ENCODE results near the gene JMJD8.
"Not testable (repeated sequence)": the region's sequence is repeated elsewhere in the genome, so short reads cannot be mapped to it uniquely, and the experiment has no call there.

Gene JMJD8

DNA sequence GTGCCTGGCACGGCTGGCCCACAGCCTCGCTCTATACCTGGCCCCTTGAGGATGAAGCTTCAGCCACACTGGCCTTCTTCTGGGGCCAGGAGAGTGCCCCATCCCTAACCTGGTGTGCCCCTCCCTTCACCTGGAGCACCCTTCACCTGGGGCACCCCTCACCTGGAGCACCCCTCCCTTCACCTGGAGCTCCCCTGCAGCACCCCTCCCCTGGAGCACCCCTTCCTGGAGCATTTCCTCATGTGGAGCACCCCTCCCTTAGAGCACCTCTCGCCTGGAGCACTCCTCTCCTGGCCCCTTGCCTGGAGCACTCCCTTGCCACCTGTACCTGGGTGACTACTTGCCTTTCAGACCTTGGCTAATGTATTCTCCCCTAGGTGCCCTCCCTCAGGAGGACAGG lies 23.9 kb upstream of the JMJD8 start:
- no peak for DNase-seq

DNA sequence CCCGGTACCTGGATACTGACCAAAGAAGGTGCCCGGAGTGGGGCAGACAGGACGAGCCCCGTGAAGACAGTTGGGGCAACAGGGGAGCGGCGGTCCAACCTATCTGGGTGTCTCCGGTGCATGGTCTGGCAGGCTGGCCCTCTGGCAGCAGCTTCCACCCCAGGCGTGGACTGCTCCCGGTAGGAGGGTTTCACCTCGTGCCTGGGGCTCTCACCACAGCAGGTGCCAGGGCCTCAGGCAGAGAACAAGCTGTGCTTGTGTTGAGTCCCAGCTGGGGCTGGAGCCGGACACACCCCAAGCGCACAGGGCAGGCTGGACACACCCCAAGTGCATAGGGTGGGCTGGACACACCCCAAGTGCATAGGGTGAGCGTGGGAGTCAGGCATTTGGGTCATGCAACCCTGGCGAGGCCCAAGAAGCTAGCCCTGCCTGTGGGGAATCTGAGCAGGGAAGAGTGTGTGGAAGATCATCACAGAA lies 23.0 kb upstream of the JMJD8 start:
- DNase-seq, result no peak

DNA sequence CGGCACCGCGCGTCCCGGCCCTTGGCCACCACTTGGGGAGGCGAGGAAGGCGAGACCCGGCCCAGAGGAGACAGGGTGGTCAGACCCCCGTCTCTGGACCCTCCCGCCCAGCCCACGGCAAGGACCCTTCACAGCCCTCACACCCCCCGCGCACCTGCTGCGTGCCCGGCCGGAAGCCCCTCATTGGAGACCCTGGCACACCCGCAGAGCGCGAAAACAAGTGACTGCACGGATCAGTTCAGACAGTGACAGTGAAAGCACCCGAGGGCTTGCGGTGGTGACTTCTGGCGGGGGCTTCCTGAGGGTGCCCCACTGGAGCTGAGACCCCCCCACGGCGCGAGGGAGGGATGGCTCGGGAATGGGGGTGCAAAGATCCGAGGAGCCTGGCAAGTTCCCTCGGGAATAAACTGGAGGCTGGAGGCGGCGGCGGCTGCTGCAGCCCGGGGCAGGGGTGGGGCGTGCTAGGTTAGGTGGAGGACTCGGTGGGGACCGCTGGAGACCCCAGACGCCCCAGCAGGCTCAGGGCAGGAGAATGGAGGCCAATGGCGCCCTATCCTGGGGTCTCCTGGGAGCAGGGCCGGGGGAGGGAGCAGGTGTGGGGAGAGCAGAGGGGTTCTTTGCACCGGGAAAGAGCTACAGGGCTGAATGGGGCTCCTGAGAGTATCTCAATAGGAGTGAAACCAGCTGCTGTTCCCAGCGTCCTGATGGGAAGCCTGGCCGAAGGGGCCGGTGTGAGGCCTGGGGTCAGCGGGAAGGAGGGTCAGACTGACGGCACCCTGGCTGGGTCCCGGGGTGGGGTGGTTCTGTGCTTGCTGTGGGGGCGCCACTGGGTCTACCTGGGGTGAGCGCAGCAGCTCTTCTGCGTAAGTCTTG lies 22.3 kb upstream of the JMJD8 start:
- DNase-seq, result no peak

DNA sequence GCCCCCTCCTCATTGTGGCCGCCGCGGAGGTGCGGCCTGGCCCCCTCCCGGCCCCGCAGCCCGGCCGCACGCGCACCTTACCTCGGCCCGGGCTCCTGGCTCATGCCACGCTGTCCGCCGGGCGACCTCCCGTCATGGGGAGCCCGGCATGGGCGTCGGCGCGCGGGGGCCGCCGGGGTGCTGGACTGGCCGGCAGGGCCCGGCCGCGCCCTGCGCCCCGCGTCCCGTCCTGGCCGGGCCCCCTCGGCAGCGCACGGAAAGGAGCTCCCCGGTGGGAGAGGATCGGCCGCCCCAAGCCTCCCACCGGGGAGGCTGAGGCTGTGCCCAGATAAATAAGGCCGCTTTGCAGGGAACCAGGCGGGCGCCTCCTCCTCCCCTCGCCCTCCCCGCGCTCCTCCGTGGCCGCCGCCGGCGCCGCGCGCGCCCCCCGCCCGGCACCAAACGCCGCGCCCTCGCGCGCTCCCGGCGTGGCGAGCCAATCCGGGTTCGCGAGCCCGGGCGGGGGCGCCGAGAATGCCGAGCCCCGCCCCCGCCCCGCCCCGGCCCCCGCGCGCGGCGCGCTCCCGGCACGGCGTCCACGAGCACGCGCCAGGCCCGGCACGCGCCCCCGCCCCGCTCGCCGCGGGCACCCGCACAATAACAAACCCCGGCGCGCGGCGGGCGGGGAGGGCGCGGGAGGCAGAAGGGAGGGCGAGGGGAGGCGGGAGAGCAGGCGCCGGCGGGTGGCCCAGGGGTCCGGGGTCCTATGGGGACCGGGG lies 21.5 kb upstream of the JMJD8 start, which contains the start of gene FBXL16:
Gene FBXL16, minus strand, starts transcription at position 371 of the 758 bp plus-strand sequence. CDS start 8,396 bp downstream, outside the sequence.
- peak; percentile 43 for DNase-seq

DNA sequence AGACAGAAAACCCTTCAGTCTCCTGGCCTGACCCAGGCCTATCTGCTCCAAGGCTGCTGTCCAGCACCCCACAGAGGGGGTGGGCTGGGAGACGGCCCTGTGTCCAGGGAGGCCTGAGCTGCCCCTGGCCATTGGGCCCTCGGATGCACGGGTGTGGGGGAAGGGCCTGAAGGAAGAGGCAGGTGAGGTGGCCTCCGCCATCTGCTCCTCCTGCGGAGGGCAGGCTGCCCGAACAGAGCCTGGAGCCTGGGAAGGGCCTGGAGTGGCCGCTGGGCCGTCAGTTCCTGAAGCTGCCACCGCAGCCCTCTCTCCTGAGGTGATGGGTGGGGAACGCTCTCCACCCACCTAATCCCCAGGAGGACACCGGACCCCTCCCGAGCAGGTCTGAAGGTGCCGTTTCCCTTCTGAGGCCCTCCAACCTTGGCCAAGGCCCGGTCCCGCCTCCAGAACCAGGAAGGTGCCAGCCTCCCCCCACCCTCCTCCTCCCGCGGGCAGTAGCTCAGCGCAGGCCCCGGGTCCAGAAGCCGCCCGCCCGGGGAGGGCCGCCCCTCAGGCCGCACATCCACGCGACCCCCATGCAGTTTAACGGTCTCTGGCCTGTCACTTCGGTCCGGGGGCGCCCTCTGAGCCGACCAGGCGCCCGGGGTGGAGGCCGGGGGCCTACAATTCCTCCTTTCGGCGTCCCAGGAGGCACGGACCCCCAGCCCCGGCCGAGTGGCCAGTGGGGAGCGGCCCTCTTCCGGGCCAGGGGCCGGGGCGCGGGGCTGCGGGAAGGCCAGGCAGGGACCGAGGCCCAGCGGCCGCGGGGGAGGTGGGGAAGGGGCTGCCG lies 20.6 kb upstream of the JMJD8 start:
- DNase-seq, result no peak

DNA sequence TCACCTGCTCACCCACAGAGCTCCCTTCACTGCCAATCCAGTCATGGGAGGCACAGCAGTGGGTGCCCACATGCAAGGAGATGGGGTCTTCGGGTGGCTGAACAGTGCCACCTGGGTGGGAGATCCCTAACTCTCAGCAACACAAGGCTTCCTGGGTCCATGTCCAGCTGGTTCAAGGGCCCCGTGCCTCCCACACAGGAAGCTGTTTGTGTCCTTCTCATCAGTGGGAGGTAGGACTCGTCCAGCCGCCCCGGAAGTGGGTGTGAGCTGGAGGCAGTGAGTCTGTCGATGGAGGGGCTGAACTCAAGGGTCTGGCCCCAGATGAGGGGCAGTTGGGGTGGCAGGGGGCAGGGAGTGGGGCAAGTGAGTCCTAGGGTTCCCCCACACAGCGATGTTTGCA lies 19.9 kb upstream of the JMJD8 start:
- DNase-seq, result no peak

DNA sequence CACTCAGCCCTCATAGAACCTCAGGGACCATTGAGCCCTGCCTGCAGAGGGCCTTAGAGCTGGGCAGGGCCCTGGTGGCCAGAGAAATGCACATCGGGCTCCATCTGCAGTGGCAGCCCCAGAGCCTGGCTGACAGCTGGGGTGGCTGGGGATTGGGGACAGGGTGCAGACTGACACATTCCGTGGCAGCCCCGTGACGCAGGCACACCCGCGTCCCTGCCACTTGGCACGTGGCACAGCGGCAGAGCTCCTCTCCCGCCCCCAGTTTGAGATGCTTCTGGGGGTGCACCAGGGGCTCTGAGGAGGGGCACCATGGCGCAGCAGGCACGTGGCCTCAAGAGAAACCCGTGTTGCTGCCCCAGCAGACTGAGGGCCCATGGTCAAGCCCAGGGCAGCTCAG lies 19.3 kb upstream of the JMJD8 start:
- DNase-seq, result no peak

DNA sequence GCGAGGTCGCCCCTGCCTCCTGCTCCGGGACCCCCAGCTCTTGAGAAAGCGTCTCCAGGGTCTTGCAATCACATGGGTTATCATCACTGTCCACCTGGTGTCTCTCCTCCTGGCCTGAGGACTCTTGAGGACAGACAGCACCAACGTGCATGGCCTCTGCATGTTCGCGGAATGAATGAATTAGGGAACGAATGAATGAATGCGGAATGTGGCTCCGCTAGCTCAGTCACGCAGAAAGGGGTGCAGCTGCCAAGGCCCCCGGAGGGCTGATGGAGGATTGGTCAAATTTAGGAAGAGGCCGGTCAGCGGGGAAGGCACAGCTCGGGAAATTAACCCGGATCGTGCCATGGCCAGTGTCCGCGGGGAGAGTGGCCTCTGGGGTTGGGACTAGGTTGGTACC lies 18.2 kb upstream of the JMJD8 start:
- no peak for DNase-seq

DNA sequence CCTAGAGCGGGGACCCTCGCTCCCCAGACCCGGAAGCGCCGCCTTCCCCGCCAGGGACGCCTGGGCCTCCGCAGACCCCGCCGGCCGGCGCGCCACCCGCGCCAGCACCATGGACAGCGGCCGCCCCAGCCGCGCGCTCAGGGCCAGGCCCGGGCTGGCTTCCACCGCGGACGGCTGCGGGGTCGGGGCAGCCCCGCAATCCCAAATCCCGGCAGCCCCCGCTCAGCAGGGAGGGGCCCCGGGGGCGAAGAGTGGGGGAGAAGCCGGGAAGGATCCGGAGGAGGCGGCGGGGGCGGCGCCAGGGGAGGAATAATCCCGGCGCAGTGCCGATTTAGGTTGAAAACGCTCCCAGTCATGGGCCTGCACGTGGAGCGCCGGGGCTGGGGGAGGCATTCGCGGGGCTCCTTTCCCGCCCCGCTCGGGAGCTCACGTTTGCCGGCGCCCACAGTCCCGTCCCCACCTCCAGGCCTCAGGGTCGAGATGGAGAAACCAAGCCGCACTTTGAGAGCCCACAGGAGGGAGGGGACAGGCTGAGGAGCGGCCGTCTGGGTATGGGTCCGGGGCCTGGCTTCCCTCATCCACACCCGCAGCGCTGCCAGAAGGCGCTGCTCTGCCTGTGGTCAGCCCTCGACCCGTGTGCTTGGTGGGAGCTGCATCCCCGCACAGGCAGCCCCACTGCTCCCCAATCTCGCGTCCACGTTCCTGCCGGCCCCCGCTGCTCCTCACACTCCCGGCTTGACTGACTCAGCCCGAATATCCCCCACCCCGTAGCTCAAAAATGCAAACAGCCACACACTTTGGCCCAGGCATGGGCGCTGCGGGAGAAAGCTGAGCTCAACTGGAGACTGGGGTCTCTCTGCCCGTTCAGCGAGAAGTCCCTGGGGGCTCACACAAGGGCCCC lies 16.8 kb upstream of the JMJD8 start:
- DNase-seq, result no peak

DNA sequence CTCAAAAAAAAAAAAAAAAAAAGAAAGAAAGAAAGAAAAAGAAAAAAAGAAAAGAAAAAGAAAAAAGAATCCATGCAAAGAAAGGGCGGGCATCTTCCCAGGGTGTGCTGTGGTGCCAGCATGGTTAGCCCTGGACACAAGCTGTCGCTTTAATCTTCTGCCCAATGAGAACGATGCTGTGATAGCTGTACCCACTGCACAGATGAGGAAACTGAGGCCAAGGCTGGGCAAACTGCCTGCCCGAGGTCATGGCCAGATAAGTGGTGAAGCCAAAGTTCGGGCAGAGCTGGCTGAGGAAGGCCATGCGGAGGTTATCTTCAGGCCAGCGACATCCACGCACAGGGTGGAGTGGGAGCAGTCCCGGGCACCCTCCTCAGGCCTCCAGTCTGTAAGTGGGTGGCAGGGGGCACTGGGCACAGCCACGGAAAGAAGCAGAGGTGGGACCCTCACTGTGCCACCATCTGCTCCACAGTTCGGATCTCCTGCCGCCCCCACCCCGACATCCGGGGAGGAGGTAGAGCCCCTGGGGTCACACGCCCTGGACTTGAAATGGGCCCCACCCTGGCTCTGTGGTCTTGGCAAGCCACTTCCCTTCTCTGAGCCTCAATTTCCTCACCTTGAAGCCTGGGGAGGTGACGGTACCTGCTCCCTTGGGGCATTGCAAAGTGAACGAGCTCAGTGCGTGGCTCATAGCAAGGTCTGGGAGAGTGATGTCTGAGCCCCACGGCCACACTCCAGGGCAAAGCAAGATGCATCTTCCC lies 15.0 kb upstream of the JMJD8 start:
- no peak for DNase-seq

DNA sequence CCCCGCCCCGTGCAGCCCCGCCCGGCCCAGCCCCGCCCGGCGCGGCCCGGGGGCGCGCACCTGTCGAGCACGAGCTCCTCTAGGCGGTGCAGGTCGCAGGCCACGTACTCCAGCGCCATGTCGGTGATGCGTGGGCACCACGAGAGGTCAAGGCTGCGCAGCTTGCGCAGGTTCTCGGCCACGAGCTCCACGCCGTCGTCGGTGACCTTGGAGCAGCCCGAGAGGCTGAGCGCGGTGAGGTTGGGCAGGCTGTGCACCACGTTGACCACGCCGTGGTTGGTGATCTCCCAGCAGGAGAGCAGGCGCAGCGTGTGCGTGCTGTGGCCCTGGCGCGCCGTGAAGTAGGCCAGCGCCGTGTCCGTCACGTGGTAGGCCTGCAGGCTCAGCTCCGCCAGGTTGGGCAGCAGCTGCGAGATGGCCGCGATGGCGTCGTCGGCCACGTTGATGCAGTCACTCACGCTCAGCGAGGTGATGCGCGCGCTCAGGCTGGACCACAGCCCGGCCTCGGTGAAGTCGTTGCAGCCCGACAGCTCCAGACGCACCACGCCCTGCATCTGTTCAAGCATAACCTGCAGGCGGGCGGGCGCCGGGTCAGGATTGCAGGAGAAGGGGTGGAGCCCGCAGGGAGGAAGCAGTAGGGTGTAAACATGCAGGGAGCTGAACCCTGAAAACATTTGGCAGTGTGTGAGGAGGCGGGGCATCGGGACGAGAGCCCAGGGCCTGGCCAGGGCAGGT lies 11.4 kb upstream of the JMJD8 start:
- peak; percentile 24 for DNase-seq

DNA sequence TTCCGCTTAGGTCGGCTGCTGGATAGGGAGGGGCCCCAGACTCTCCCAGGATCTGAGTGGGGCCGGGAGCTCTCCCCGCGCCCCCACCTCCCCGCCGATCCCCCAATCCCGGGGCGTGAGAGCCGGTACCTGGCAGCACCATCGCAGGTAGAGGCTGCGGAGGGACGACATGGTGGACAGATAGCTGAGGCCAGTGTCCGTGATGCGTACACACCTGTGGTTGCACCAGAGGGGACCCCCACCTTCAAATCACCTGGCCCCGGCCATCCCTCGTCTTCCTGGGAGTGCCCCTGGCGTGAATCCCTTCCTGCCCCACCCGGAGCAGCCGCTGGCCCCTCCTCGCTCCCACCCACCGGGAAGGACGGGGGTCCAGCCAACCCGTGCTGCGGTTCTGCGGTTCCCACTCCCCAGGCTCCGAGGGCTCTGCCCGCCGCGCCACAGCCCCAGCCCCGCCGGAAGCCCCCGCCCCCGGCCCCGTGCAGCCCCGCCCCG lies 10.8 kb upstream of the JMJD8 start:
- no peak for DNase-seq

DNA sequence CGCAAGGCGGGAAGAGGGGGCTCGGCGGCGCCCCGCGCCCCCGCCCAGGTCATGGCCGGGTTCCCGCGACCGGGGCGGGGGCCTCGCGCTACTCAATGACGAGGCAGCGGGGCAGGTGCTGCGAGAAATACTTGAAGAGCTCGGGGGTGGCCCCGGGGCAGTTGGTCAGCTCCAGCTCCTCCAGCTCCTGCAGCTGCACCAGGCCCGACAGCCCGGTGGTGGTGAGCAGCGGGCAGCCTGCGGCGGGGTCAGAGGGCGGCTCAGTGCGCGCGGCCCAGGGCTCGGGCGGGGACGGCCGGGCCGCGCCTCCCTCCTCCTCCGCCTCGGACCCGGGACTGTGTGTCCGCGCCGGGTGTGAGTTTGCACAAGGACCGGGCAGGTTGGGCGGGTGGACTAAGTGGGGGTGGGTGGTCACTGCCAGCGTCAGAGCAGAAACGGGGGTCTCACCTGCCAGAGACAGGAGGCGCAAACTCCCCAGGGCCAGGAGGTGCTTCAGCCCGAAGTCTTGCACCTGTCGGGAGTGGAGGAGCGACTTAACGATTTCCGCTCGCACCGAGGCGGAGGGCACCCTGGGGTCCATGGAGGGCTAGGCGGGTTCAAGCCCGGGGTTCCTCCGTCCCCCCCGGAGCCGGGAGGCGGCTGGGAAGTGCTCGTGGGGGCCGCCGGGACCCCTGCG lies 10.2 kb upstream of the JMJD8 start:
- DNase-seq, result no peak

DNA sequence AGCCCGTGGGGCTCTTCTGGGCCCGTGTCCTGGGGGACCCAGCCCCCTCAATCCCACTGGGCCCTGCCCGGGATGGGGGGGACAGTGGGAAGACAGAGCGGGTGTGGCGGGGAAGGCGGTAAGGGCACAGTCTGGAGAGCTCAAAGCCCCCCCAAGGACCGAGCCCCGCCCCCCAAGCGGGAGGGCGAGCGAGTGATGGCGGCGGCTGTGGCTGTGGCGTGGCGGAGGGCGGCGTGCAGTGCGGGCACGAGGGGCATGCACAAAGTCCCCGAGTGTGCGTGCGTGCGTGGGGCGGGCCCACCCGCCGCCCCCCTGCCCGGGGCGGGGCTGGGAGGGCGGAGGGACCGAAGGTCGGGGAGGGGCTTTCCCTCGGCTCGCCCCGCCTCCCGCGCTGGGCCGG lies 9.6 kb upstream of the JMJD8 start:
- no peak for DNase-seq

DNA sequence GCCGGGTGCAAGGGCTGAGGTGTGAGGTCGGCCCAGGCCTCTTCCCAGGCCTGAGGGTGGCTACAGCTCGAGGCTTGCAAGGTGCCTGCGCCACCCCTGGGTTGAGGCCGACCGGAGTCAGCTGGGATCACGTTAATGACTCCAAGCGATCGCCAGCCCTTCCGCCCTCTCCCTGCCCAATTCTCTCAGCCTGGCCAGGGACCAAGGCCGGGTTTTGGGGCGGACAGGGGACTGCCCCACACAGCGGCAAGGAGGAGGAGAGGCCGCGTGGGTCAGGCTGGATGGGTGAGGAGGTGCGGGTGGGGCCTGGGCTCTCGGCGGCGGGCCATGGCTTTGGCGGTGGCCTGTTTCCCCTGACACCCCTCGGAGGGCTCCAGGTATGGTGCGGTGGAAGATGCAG lies 9.2 kb upstream of the JMJD8 start:
- no peak for DNase-seq

DNA sequence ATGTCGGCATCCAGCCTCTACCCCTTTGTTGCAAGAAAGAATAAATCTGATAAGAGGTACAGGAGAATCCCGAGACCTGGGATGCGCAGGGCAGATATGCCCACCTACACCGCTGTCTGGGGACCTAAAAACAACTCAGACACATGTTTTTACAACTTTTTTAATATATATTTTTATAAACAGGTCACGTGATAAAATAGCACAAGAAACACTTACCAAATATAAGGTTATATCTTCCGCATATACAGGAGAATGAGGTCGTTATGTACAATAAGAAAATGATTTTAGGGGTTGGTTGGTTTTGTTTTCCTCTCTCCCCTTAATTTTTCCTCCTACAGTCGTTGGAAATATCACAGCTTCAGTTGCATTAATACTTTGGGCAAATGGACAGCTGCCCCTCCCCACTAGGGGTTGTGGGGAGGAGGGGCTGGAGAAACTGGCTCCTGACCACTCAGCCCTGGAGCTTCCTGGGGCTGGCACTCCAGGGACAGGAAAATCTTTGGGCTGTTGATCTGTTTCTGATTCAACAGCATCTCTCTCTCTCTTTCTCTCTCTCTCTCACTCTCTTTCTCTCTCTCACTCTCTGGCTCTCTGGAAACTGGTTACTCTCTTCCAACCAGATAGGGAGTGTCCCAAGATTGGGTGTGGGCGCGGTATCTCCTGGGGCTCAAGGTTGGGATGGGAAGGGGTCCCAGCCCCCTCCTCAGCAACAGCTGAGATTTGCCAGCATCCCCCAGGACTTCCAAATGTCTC lies 8.4 kb upstream of the JMJD8 start:
- DNase-seq, result no peak

DNA sequence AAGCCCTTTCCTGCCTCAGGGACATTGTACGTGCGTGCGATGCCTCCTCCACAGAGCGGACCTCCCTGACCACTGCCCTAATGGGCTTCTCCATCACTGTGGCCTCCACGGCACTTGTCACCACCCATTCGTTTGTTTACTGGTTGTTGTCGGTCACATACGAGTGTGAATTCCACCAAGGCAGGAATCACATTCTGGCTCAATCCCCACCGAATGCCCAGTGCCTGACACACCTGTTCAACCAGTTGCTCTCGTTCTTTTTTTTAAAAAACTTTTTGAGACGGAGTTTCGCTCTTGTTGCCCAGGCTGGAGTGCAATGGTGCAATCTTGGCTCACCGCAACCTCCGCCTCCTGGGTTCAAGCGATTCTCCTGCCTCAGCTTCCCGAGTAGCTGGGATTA lies 7.1 kb upstream of the JMJD8 start:
- DNase-seq, result not testable (repeated sequence)

DNA sequence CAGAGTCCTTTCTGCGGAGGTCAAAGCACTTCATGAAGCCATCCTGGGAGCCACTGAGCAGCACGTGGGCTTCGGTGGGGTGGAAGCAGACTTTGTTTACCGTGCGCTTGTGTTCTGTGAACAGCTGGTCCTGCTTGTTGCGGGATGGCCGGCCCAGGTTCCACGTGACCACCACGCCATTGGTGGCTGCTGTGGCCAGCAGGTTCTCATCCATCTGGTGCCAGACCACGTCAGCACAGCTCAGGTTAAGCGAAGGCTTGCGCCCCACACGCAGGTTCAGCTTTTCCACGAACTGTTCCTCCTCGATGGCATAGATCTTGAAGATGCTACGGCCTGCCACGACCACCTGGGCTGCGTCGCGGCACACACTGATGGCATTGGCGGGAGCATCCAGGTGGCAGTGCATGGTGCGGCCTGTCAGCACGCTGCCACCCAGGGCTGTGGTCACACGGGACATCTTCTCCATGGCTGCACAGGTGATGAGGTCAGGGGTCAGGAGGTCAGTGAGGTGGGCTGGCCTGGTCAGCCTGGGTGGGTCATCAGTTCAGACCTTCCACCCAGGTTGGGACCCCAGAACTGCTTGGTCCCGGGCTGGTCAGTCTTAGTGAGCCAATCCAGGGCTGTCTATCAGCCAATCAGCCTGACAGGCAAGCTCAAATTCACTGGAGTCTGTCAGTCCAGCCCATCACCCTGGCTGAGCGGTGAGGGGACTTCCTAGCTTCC lies 5.2 kb upstream of the JMJD8 start:
- no peak for DNase-seq

Data from NCI-H446 treated with DMSO at 0.1 percent for 48 hours (cell line).